Measurements from ENCODE around the gene PTPN12.
"Not testable (repeated sequence)": the region's sequence is repeated elsewhere in the genome, so short reads cannot be mapped to it uniquely, and the experiment has no call there.

Gene PTPN12

GRCh38 chr7:77536017-77536412 lies 1.1 kb upstream of the PTPN12 start:
- TF ChIP-seq CTCF (IDR thresholded peaks at IDR 0.05), result no peak
- H3K36me3 ChIP-seq, result no peaks in the 10 kb centered on the region
- H3K27me3 ChIP-seq, result no peaks in the 10 kb centered on the region
- H3K9me3 ChIP-seq, result no peaks in the 10 kb centered on the region
- peak overlapping the region; percentile 98 for H3K27ac ChIP-seq
- H3K4me3 ChIP-seq (ENCODE audit: low read depth in 1 of 2, low read length in 1 of 2), result peak overlapping the region; percentile 82 to 98
- peaks cover 39 to 49% of the 10 kb centered on the region in 2 experiments for H3K4me1 ChIP-seq (ENCODE audit: control insufficient read depth in 1 of 2, insufficient read depth in 1 of 2, low read depth in 1 of 2, low read length in 1 of 2)

- Histone ChIP-seq H3K4me1 (ENCODE audit: control insufficient read depth in 1 of 2, insufficient read depth in 1 of 2, low read depth in 1 of 2, low read length in 1 of 2) (peaks cover 40 to 50% of the 10 kb centered on the region in 2 experiments), H3K9me3 (no peaks in the 10 kb centered on the region)
Measured at GRCh38 chr7:77536413-77537135, 521 bp upstream of the PTPN12 start.

GRCh38 chr7:77537778-77538280 lies 734 bp downstream of the PTPN12 start:
- Histone ChIP-seq H3K9me3 (no peaks in the 10 kb centered on the region), H3K4me3 (ENCODE audit: low read depth in 1 of 2, low read length in 1 of 2) (peak overlapping the region; percentile 86 to 98), H3K4me1 (ENCODE audit: control insufficient read depth in 1 of 2, insufficient read depth in 1 of 2, low read depth in 1 of 2, low read length in 1 of 2) (peaks cover 49 to 53% of the 10 kb centered on the region in 2 experiments), H3K27me3 (no peaks in the 10 kb centered on the region), H3K36me3 (no peaks in the 10 kb centered on the region), H3K27ac (peak overlapping the region; percentile 98)
- no peak for TF ChIP-seq CTCF (IDR thresholded peaks at IDR 0.05)

More at GRCh38 chr7:77536413-77537135, 521 bp upstream of the PTPN12 start:
- peak; percentile 49 for TF ChIP-seq CTCF (IDR thresholded peaks at IDR 0.05)
- H3K27me3 ChIP-seq, result no peaks in the 10 kb centered on the region
- peak overlapping the region; percentile 82 to 98 for H3K4me3 ChIP-seq (ENCODE audit: low read depth in 1 of 2, low read length in 1 of 2)
- peak overlapping the region; percentile 98 for H3K27ac ChIP-seq
- no peaks in the 10 kb centered on the region for H3K36me3 ChIP-seq

GRCh38 chr7:77538281-77539212 lies 1.5 kb downstream of the PTPN12 start:
- H3K36me3 ChIP-seq, result no peaks in the 10 kb centered on the region
- H3K27me3 ChIP-seq, result no peaks in the 10 kb centered on the region
- peaks cover 53 to 60% of the 10 kb centered on the region in 2 experiments for H3K4me1 ChIP-seq (ENCODE audit: control insufficient read depth in 1 of 2, insufficient read depth in 1 of 2, low read depth in 1 of 2, low read length in 1 of 2)
- H3K9me3 ChIP-seq, result no peaks in the 10 kb centered on the region
- peak overlapping the region; percentile 98 for H3K27ac ChIP-seq
- peak overlapping the region; percentile 86 to 98 for H3K4me3 ChIP-seq (ENCODE audit: low read depth in 1 of 2, low read length in 1 of 2)
- TF ChIP-seq CTCF (IDR thresholded peaks at IDR 0.05), result no peak

GRCh38 chr7:77540402-77540822 lies 3.3 kb downstream of the PTPN12 start:
- no peaks in the 10 kb centered on the region for H3K27me3 ChIP-seq
- no peaks in the 10 kb centered on the region for H3K9me3 ChIP-seq
- TF ChIP-seq CTCF (IDR thresholded peaks at IDR 0.05), result no peak
- no peaks in the 10 kb centered on the region for H3K36me3 ChIP-seq
- H3K4me1 ChIP-seq (ENCODE audit: control insufficient read depth in 1 of 2, insufficient read depth in 1 of 2, low read depth in 1 of 2, low read length in 1 of 2), result peaks cover 70 to 74% of the 10 kb centered on the region in 2 experiments
- peak overlapping the region; percentile 98 for H3K27ac ChIP-seq
- peak overlapping the region in 1 of 2 experiments; percentile 12 for H3K4me3 ChIP-seq (ENCODE audit: low read depth in 1 of 2, low read length in 1 of 2)

GRCh38 chr7:77540993-77541392 lies 3.9 kb downstream of the PTPN12 start:
- not testable (repeated sequence) for H3K9me3 ChIP-seq; H3K4me3 ChIP-seq (ENCODE audit: low read depth in 1 of 2, low read length in 1 of 2); H3K36me3 ChIP-seq; H3K27me3 ChIP-seq
- Histone ChIP-seq H3K4me1 (ENCODE audit: control insufficient read depth in 1 of 2, insufficient read depth in 1 of 2, low read depth in 1 of 2, low read length in 1 of 2) (peaks cover 65 to 69% of the 10 kb centered on the region in 2 experiments), H3K27ac (peak overlapping the region; percentile 77)

Measured in neutrophil (primary cell).